Esophagus (tissue), 2 donors: ENCODE measurements around the gene SLC25A44. TPM values are rescaled to one million over a fixed set of nuclear protein-coding genes. Genes with fewer than 3 reads are reported as not detected.

Experiments
- H3K27ac ChIP-seq, 2 donors: one replicate each; pipeline ENCODE4 v1.5.1; 2013; ENCODE audit warnings: low read depth in 2 of 2, mild to moderate bottlenecking in 2 of 2, inconsistent platforms in 1 of 2, low read length in 1 of 2, moderate library complexity in 1 of 2
- H3K27me3 ChIP-seq, 2 donors: one replicate each; pipeline ENCODE4 v1.6.1; 2013; ENCODE audit warnings: low read length in 2 of 2, control low read depth in 1 of 2, mild to moderate bottlenecking in 1 of 2; ENCODE audit not compliant: insufficient read depth in 2 of 2, control insufficient read depth in 1 of 2
- H3K36me3 ChIP-seq, 2 donors: one replicate each; pipeline ENCODE4 v1.6.1; 2013; ENCODE audit warnings: low read length in 1 of 2; ENCODE audit not compliant: control insufficient read depth in 2 of 2, insufficient read depth in 2 of 2
- H3K4me1 ChIP-seq, 2 donors: one replicate each; pipeline ENCODE4 v1.6.1; 2013; ENCODE audit warnings: low read length in 1 of 2; ENCODE audit not compliant: control insufficient read depth in 2 of 2, insufficient read depth in 2 of 2
- H3K4me3 ChIP-seq, 2 donors: one replicate each; pipeline ENCODE4 v1.5.1; 2013; ENCODE audit warnings: low read length in 2 of 2, mild to moderate bottlenecking in 2 of 2, low read depth in 1 of 2, moderate library complexity in 1 of 2
- H3K9me3 ChIP-seq, 2 donors: one replicate each; pipeline ENCODE4 v1.6.1; 2013; ENCODE audit warnings: mild to moderate bottlenecking in 2 of 2, low read depth in 1 of 2, low read length in 1 of 2, moderate library complexity in 1 of 2; ENCODE audit not compliant: control insufficient read depth in 2 of 2, insufficient read depth in 1 of 2
- WGBS, 2 donors: extraction: QIAGEN DNeasy Blood & Tissue Kit; methylation state at CpG; one replicate each; pipeline ENCODE4 v1.1.7; 2013; 5-methylcytosine and 5-hydroxymethylcytosine counted together
- polyA plus RNA-seq, 2 donors: library from polyadenylated mRNA; stranded (reverse); fragments of 200-250 nt; gene quantifications; one replicate each; pipeline ENCODE4 v1.2.3, GENCODE V29; 2013
- donor health status: healthy with polysubstance abuse.
- donor health status: Bipolar disorder and iron deficiency.

SLC25A44 gene
- polyA plus RNA-seq, 2 donors, result 4.4 to 8.8 TPM

DNA sequence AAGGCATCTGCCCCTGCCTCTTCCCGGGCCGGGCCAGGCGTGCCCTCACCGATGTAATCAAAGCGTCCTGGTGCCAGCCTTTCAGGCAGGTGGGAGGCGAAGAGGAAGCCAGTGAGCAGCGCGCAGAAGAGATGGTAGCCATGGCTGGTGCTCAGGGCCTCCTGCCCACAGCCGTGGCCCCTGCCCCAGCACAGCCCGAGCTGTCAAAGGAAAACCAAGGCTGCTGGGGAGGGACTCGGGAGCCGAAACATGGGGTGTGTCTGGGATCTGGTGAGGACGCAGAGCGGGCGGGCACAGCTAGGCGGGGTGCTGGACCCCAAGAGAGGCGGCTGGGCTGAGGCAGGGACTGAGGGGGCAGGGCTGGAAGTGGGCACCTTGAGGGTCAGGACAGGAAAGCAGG is 50.8 kb downstream of the SLC25A44 start:
- H3K4me3 ChIP-seq, result no peak overlapping the region
- H3K27ac ChIP-seq, result no peak overlapping the region
- H3K27me3 ChIP-seq, result no peaks in the 10 kb centered on the region
- peaks cover 0 to 2% of the 10 kb centered on the region in 2 donors for H3K9me3 ChIP-seq
- H3K4me1 ChIP-seq, result peaks cover 2 to 36% of the 10 kb centered on the region in 2 donors
- 81 to 84% methylated on average over 17 of the region's 17 CpGs for WGBS, 2 donors
- peaks cover 7 to 24% of the 10 kb centered on the region in 2 donors for H3K36me3 ChIP-seq

DNA sequence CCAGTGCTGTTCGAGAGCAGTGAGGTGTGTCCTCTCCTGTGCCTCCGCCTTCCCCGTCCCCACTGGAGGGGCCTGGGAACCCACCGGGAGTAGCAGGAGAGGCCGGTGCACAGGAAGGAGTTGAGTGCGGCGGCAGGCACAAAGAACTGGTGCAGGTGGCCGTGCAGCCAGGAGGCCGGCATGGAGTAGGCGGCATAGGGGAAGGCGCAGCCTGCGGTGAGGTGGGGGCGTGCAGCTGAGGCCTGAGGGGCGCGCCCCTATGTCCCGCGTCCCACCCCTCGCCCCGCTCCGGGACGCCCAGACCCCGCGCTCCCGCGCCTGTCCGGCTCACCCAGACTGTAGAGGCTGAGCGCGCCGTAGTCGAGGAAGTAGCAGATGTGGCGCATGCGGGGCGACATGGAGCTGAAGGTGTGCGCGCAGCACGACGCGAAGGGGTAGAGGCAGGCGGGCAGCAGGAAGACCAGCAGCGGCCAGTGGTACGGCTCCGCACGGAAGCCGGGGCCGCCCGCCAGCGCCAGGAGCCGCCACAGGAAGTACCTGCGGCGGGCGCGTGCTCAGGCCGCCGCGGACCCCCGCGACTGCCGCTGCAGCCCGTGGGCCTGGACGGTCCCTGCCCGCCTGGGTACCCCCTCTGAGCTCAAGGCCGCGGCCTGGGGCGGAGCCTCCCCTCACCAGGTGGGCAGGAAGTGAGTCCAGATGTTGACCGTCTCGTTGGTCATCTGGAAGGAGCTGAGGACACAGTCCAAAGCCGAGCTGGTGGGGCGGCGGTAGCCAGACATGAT is 51.7 kb downstream of the SLC25A44 start:
- peaks cover 7 to 29% of the 10 kb centered on the region in 2 donors for H3K36me3 ChIP-seq
- H3K27ac ChIP-seq, result no peak overlapping the region
- no peaks in the 10 kb centered on the region for H3K27me3 ChIP-seq
- WGBS, 2 donors, result 5 to 6% methylated on average over 57 to 69 of the region's 69 CpGs
- H3K4me3 ChIP-seq, result peak overlapping the region; percentile 19 to 23
- peaks cover 0 to 2% of the 10 kb centered on the region in 2 donors for H3K9me3 ChIP-seq
- peaks cover 2 to 36% of the 10 kb centered on the region in 2 donors for H3K4me1 ChIP-seq

DNA sequence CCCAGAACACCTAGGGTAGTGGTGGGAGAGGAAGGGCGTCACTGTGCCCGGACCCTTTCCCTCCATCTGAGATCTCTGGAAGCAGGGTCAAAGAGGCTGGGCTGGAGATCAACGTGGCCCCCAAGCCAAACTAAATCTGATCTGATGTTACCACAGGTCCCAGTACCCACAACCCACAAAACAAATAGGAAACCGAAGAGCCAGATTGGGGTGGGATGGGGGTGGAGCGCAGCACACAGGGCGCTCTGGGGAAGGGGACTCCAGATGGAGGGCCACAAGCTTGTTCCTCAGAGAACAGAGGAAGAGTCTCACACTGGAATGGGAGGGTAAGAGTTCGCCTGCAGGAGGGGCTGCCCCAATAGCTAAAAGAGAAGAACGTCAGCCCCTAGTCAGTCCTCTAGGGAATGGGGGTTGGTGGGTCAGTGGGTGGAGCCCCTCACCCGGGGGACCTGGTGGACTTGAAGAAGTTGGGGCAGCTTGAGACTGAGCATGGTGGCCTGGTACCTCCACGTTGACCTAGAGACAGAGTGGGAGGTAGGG is 52.4 kb downstream of the SLC25A44 start:
- Histone ChIP-seq H3K4me3 (peak overlapping the region in 1 of 2 donors; percentile 19), H3K27ac (no peak overlapping the region), H3K9me3 (peaks cover 0 to 2% of the 10 kb centered on the region in 2 donors), H3K27me3 (no peaks in the 10 kb centered on the region), H3K4me1 (peaks cover 2 to 33% of the 10 kb centered on the region in 2 donors), H3K36me3 (peaks cover 13 to 29% of the 10 kb centered on the region in 2 donors)
- 57 to 63% methylated on average over 9 to 10 of the region's 10 CpGs for WGBS, 2 donors

DNA sequence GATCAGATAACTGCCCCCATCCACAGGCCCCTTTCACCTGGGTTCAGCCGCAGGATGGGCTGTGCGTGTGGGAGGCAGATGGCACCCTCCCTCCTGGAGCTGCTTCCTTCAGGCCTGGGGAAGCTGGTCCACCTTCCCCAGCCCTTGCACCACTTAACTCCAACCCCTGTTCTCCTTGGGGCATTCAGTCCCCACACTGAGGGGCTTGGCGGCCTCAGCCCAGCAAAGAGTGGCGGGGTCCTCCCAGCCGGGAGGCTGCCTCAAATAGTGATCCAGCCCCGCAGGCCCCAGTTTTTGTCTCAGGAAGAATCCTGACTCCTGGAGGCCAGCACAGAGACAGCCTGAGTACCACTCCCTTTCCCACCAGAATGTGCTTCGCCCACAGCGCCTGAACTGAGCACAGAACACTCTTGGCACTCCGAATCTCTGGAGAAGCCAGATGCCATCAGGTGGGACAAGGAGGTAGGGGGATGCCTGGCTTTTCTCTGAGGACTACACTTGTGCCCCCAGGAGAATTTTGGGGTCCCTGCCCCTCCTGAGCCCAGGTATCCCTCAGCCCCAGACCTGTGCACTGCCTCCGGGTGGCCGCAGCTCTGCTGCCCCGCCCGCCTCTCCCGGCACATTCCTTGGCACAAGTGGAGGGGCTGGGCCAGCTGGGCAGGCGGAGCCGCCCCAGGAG is 53.0 kb downstream of the SLC25A44 start:
- 39 to 40% methylated on average over 14 to 16 of the region's 16 CpGs for WGBS, 2 donors
- Histone ChIP-seq H3K4me3 (no peak overlapping the region), H3K27ac (peak overlapping the region in 1 of 2 donors; percentile 13), H3K36me3 (peaks cover 16 to 35% of the 10 kb centered on the region in 2 donors), H3K4me1 (peaks cover 4 to 31% of the 10 kb centered on the region in 2 donors), H3K27me3 (no peaks in the 10 kb centered on the region), H3K9me3 (peaks cover 0 to 2% of the 10 kb centered on the region in 2 donors)

DNA sequence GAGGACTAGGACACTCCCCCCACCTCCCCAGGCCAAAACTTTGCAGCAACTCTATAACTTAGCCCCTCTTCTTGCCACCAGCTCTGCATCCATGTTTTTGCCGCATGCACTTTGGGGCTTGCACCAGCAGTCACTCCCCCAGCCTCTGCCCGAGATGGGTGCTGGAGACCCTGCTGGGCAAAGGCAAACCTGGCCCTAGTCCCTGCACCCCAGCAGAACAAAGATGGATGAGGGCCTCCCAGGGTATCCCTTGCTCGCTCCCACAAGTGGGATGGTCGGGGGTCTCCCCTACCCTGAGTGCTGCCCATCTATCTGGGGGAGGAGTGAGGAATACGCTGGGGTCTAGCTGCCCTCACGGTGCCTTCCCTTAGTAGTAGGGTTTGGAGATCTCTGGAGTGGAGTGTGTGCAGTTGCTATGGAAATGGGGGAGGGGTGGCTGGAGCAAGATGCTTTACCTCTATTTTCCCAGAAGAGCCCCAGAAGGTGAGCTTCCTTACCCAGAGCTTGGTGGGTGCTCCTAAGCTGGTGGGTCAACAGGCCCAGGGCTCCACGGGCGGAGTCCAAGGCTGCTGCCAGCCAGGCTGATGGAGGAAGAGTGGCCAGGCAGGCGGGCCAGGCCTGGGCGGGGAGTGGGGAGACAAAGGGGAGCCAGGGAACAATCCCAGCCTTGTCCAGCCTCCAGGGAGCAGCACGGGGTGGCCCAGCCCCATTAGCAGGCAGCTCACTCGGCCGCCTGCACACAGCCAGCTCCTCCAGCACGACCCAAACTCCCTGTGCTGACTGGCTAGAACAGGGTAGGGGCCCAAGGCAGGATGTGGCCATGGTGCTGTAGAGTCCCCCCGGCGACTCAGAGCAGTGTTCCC is 53.8 kb downstream of the SLC25A44 start, which contains the start of gene PAQR6:
Gene PAQR6 (minus strand): TSS at position 597 of the 863 bp plus-strand sequence. CDS start 1,325 bp downstream, outside the sequence.
- WGBS, 2 donors, result 35 to 39% methylated on average over 16 of the region's 16 CpGs
- Histone ChIP-seq H3K27me3 (no peaks in the 10 kb centered on the region), H3K4me3 (no peak within 1 kb of the TSS), H3K36me3 (peaks cover 23 to 35% of the 10 kb centered on the region in 2 donors), H3K9me3 (peaks cover 0 to 2% of the 10 kb centered on the region in 2 donors), H3K4me1 (peaks cover 4 to 31% of the 10 kb centered on the region in 2 donors), H3K27ac (peak within 1 kb of the TSS; percentile 11 to 44)

DNA sequence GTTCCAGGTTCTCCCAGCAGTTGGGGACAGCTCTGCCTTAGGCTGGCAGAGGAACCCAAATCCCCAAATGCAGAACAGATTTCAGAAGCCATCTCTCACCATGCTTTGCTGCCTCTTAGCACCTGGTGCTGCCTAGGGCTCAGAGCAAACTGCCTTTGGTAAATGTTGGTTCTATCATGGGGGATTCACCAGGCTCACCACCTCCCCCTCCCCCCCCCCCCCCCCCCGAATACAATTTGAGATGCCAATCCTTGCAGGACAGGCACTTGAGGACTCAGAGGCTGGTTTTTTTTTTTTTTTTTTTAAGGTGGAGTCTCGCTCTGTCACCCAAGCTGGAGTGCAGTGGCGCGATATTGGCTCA is 54.4 kb downstream of the SLC25A44 start:
- peaks cover 0 to 2% of the 10 kb centered on the region in 2 donors for H3K9me3 ChIP-seq
- H3K4me1 ChIP-seq, result peaks cover 4 to 31% of the 10 kb centered on the region in 2 donors
- H3K27me3 ChIP-seq, result no peaks in the 10 kb centered on the region
- no peak overlapping the region for H3K4me3 ChIP-seq
- peaks cover 23 to 41% of the 10 kb centered on the region in 2 donors for H3K36me3 ChIP-seq
- WGBS, 2 donors, result 66 to 93% methylated on average over 3 to 4 of the region's 4 CpGs
- peak overlapping the region; percentile 11 to 44 for H3K27ac ChIP-seq

DNA sequence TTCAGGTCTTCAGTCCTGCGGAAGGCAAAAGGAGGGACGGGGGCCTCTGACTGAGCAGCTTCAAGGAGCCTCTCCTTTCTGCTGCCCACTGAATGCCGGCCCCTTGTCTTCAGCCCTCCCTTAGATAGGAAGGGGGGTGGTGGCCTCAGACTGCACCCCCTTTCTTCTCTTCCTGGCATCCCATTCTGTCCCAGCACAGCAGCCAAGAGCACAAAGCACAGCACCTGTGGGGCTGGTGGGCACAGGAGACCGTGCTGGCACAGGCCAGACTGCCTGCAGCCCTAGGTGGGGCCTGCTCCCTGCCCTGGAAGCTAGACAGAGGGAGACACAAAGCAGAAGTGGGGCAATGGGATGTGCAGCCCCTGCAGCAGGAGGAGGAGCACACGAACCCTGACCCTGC is 55.7 kb downstream of the SLC25A44 start:
- no peaks in the 10 kb centered on the region for H3K9me3 ChIP-seq
- no peak overlapping the region for H3K4me3 ChIP-seq
- H3K4me1 ChIP-seq, result peaks cover 4 to 31% of the 10 kb centered on the region in 2 donors
- 74 to 75% methylated on average over 5 of the region's 5 CpGs for WGBS, 2 donors
- H3K27ac ChIP-seq, result no peak overlapping the region
- H3K36me3 ChIP-seq, result peaks cover 26 to 48% of the 10 kb centered on the region in 2 donors
- H3K27me3 ChIP-seq, result no peaks in the 10 kb centered on the region

DNA sequence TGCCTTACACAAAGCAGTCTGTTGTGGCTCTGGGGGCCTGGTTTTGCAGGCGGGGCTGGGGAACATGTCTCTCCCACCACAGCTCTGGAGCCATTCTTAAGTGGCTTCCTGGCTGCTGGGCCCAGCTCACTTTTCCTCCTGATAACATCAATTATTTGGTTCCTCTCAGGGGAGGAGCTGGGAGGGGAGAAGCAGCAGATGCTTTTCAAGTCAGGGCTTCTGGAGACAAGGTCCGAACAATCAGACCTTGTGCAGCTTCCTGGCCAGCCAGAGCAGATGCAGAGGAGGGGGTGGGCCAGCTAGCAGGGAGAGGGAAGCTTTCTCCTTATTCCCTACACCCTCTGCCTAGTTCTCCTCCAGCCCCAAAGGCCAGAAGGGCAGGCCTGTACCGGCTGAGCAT is 57.6 kb downstream of the SLC25A44 start:
- Histone ChIP-seq H3K27ac (no peak overlapping the region), H3K27me3 (no peaks in the 10 kb centered on the region), H3K9me3 (no peaks in the 10 kb centered on the region), H3K36me3 (peaks cover 33 to 52% of the 10 kb centered on the region in 2 donors), H3K4me1 (peaks cover 2 to 15% of the 10 kb centered on the region in 2 donors), H3K4me3 (no peak overlapping the region)
- WGBS, 2 donors, result 28 to 43% methylated on average over 3 of the region's 3 CpGs

DNA sequence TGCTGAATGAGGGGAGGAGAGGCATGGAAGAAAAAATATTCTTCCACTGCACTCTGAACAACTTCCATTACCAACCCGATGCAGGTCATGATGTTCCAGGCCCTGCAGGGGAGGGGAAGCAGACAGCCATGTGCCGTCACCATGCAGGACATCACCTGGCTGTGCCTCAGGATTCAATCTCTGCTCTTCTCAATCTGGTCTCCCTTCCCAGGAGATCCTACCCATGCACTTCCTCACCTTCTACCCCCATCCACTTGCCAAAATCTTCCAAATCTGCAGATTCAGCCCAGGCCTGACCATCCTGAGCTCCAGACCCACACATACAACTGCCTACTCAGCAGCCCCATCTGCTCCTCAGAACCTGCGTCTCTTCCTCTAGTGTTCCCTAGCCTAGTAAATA is 59.7 kb downstream of the SLC25A44 start:
- Histone ChIP-seq H3K27me3 (no peaks in the 10 kb centered on the region), H3K36me3 (peaks cover 44 to 66% of the 10 kb centered on the region in 2 donors), H3K9me3 (no peaks in the 10 kb centered on the region), H3K27ac (no peak overlapping the region), H3K4me1 (peaks cover under 1 to 2% of the 10 kb centered on the region in 2 donors), H3K4me3 (no peak overlapping the region)
- WGBS, 2 donors, result 93% methylated on average over 3 of the region's 3 CpGs
